IMR-90 (cell line): ENCODE results near the gene FBXL4. TPM values are rescaled to one million over a fixed set of nuclear protein-coding genes. Genes with fewer than 3 reads are reported as not detected.

Experiments used
- ATAC-seq: fragments of 200-7000 bp; cut with Tn5 transposase; 2 replicates; pipeline ENCODE4 v1.9.1; 2020; ENCODE audit warnings: low read depth, mild to moderate bottlenecking, moderate library complexity
- BruUV-seq: library from RNA; stranded (reverse); fragments of 400-500 nt; replicated peaks from 2 replicates; lab custom pipeline; 2021; lab: Mats Ljungman, UMichigan
- CTCF ChIA-PET: fragments of 300-600 bp; formaldehyde crosslinking; extraction: SDS; loops from one replicate; lab custom pipeline; 2021; ENCODE audit warnings: antibody characterized with exemption; lab: Yijun Ruan, JAX
- POLR2A ChIA-PET: fragments of 300-600 bp; sonication (Branson Sonifier 250); formaldehyde crosslinking; loops from one replicate; lab custom pipeline; 2022; ENCODE audit warnings: antibody characterized with exemption; ENCODE audit not compliant: unreplicated experiment; lab: Charles Lee
- DNase-seq: peaks from one replicate; pipeline ENCODE4 v3.0.0; 2013
- H2AFZ ChIP-seq: replicated peaks from 2 replicates; pipeline ENCODE3; 2013; ENCODE audit warnings: low read length, mild to moderate bottlenecking; ENCODE audit not compliant: poor library complexity
- H2AK5ac ChIP-seq: 2 replicates; pipeline ENCODE4 v1.6.1; 2013; ENCODE audit warnings: low read depth, low read length, inconsistent platforms
- H2AK9ac ChIP-seq: replicated peaks from 2 replicates; pipeline ENCODE3; 2013; ENCODE audit warnings: mild to moderate bottlenecking, low read depth, low read length, moderate library complexity; ENCODE audit not compliant: poor library complexity
- H2BK120ac ChIP-seq: 2 replicates; pipeline ENCODE4 v1.6.1; 2013; ENCODE audit warnings: low read depth, low read length, inconsistent platforms
- H2BK15ac ChIP-seq: 3 replicates; pipeline ENCODE4 v1.6.1; 2013; ENCODE audit warnings: low read depth, low read length, inconsistent platforms
- H2BK20ac ChIP-seq: 2 replicates; pipeline ENCODE4 v1.6.1; 2013; ENCODE audit warnings: low read depth, mild to moderate bottlenecking, inconsistent platforms, low read length, moderate library complexity
- H2BK5ac ChIP-seq: 2 replicates; pipeline ENCODE4 v1.6.1; 2013; ENCODE audit warnings: mild to moderate bottlenecking, low read depth, low read length, inconsistent platforms; ENCODE audit not compliant: poor library complexity, severe bottlenecking
- H3K14ac ChIP-seq: replicated peaks from 2 replicates; pipeline ENCODE4 v1.6.1; 2013; ENCODE audit warnings: low read depth, low read length, inconsistent platforms
- H3K18ac ChIP-seq: 2 replicates; pipeline ENCODE4 v1.6.1; 2013; ENCODE audit warnings: low read depth, low read length, control low read depth
- H3K23ac ChIP-seq: 2 replicates; pipeline ENCODE4 v1.6.1; 2013; ENCODE audit warnings: low read depth, low read length, inconsistent platforms
- H3K27ac ChIP-seq: 2 replicates; pipeline ENCODE4 v1.5.1; 2013; ENCODE audit warnings: mild to moderate bottlenecking, control low read depth, low read length; ENCODE audit not compliant: insufficient read depth
- H3K27me3 ChIP-seq: 2 replicates; pipeline ENCODE4 v1.6.1; 2013; ENCODE audit warnings: low read length; ENCODE audit not compliant: control insufficient read depth, insufficient read depth
- H3K36me3 ChIP-seq: 2 replicates; pipeline ENCODE4 v1.6.1; 2013; ENCODE audit warnings: low read length, mixed read lengths; ENCODE audit not compliant: control insufficient read depth, insufficient read depth
- H3K4ac ChIP-seq: 2 replicates; pipeline ENCODE4 v1.6.1; 2013; ENCODE audit warnings: low read depth, low read length, inconsistent platforms
- H3K4me1 ChIP-seq: 2 replicates; pipeline ENCODE4 v1.6.1; 2013; ENCODE audit warnings: low read length, mixed read lengths; ENCODE audit not compliant: control insufficient read depth, insufficient read depth
- H3K4me2 ChIP-seq: 2 replicates; pipeline ENCODE4 v1.6.1; 2013; ENCODE audit warnings: low read depth, mild to moderate bottlenecking, control low read depth, low read length, moderate library complexity
- H3K4me3 ChIP-seq: 2 replicates; pipeline ENCODE4 v1.5.1; 2013; ENCODE audit warnings: low read depth, mild to moderate bottlenecking, control low read depth, low read length, moderate library complexity; ENCODE audit not compliant: insufficient read depth
- H3K56ac ChIP-seq: 2 replicates; pipeline ENCODE4 v1.6.1; 2013; ENCODE audit warnings: low read length, inconsistent platforms; ENCODE audit not compliant: insufficient read depth; ENCODE audit errors: extremely low read depth
- H3K79me1 ChIP-seq, 2 experiments: 2 replicates each; pipeline ENCODE4 v1.6.1; 2013; ENCODE audit warnings: low read length in 2 of 2, inconsistent platforms in 1 of 2, low read depth in 1 of 2
- H3K9ac ChIP-seq: 2 replicates; pipeline ENCODE4 v1.6.1; 2013; ENCODE audit warnings: low read depth, low read length, control low read depth
- H3K9me1 ChIP-seq: 2 replicates; pipeline ENCODE4 v1.6.1; 2013; ENCODE audit warnings: low read length, inconsistent platforms; ENCODE audit not compliant: insufficient read depth
- H3K9me3 ChIP-seq: 2 replicates; pipeline ENCODE4 v1.6.1; 2013; ENCODE audit warnings: low read length; ENCODE audit not compliant: control insufficient read depth, insufficient read depth
- H4K20me1 ChIP-seq: 2 replicates; pipeline ENCODE4 v1.6.1; 2013; ENCODE audit warnings: low read length, inconsistent platforms; ENCODE audit not compliant: insufficient read depth
- H4K5ac ChIP-seq: 2 replicates; pipeline ENCODE4 v1.6.1; 2013; ENCODE audit warnings: mild to moderate bottlenecking, low read depth, low read length, control low read depth
- H4K8ac ChIP-seq, 2 experiments: 2 replicates each; pipeline ENCODE4 v1.6.1; 2013; ENCODE audit warnings: low read depth in 2 of 2, low read length in 2 of 2, control low read depth in 1 of 2, inconsistent platforms in 1 of 2
- H4K91ac ChIP-seq: 2 replicates; pipeline ENCODE4 v1.6.1; 2013; ENCODE audit warnings: low read depth, low read length, inconsistent platforms; ENCODE audit not compliant: insufficient read depth
- BHLHE40 ChIP-seq: fragments of 150-350 bp; IDR thresholded peaks from 2 replicates; pipeline ENCODE4 v1.6.1; 2016; ENCODE audit warnings: mild to moderate bottlenecking, low read depth, low read length
- CEBPB ChIP-seq: IDR thresholded peaks from 2 replicates; pipeline ENCODE4 v1.6.1; 2012; ENCODE audit warnings: low read depth, low read length, improper control_type of control experiment
- CHD1 ChIP-seq: IDR thresholded peaks from 2 replicates; pipeline ENCODE4 v1.6.1; 2012; ENCODE audit warnings: low read depth, low read length, improper control_type of control experiment
- ELK1 ChIP-seq: fragments of 150-350 bp; IDR thresholded peaks from 2 replicates; pipeline ENCODE4 v1.6.1; 2016; ENCODE audit warnings: low read depth, mild to moderate bottlenecking, low read length, moderate library complexity, borderline replicate concordance
- FOS ChIP-seq: fragments of 150-350 bp; IDR thresholded peaks from 2 replicates; pipeline ENCODE4 v1.6.1; 2016; ENCODE audit warnings: low read depth, low read length
- MAFK ChIP-seq: IDR thresholded peaks from 2 replicates; pipeline ENCODE4 v1.6.1; 2012; ENCODE audit warnings: low read depth, low read length, improper control_type of control experiment
- MAZ ChIP-seq: IDR thresholded peaks from 2 replicates; pipeline ENCODE4 v1.6.1; 2012; ENCODE audit warnings: low read depth, mild to moderate bottlenecking, low read length, improper control_type of control experiment, moderate library complexity, borderline replicate concordance
- MXI1 ChIP-seq: IDR thresholded peaks from 2 replicates; pipeline ENCODE4 v1.6.1; 2012; ENCODE audit warnings: low read depth, mild to moderate bottlenecking, low read length, moderate library complexity, borderline replicate concordance
- POLR2A ChIP-seq: IDR thresholded peaks from 2 replicates; pipeline ENCODE4 v1.6.1; 2012; ENCODE audit warnings: mild to moderate bottlenecking, low read depth, low read length
- RAD21 ChIP-seq: IDR thresholded peaks from 2 replicates; pipeline ENCODE4 v1.6.1; 2012; ENCODE audit warnings: low read length, improper control_type of control experiment
- RCOR1 ChIP-seq: IDR thresholded peaks from 2 replicates; pipeline ENCODE4 v1.6.1; 2012; ENCODE audit warnings: mild to moderate bottlenecking, low read length, improper control_type of control experiment; ENCODE audit not compliant: insufficient replicate concordance
- RFX5 ChIP-seq: IDR thresholded peaks from 2 replicates; pipeline ENCODE4 v1.8.0; 2012; ENCODE audit warnings: low read depth, mild to moderate bottlenecking, low read length, moderate library complexity
- SMC3 ChIP-seq: fragments of 150-350 bp; IDR thresholded peaks from 2 replicates; pipeline ENCODE4 v1.6.1; 2016; ENCODE audit warnings: low read depth, mild to moderate bottlenecking, antibody characterized with exemption, low read length, moderate library complexity
- USF2 ChIP-seq: fragments of 150-350 bp; IDR thresholded peaks from 2 replicates; pipeline ENCODE4 v1.6.1; 2017; ENCODE audit warnings: mild to moderate bottlenecking, antibody characterized with exemption, low read length, low read depth
- WGBS, 2 experiments: methylation state at CpG; one replicate each; pipeline versions ENCODE4 v1.1.5 to v1.1.7; 2013; ENCODE audit warnings: missing lambda C conversion rate in 2 of 2; ENCODE audit not compliant: insufficient read length in 1 of 2; ENCODE audit errors: extremely low coverage in 2 of 2; 5-methylcytosine and 5-hydroxymethylcytosine counted together
- dilution Hi-C: fragments of 300-500 bp; cut with HindIII; formaldehyde crosslinking; loops from one replicate; pipeline ENCODE4 v1.14.3; 2018; ENCODE audit warnings: low sequenced_read_pairs; ENCODE audit not compliant: unreplicated experiment
- in situ Hi-C: fragments of 300-500 bp; cut with MboI; formaldehyde crosslinking; loops from 3 replicates; pipeline ENCODE4 v1.14.3; 2019; ENCODE audit warnings: low sequenced_read_pairs, inconsistent platforms, mixed read lengths
- intact Hi-C: fragments of 100-400 bp; cut with micrococcal nuclease; formaldehyde crosslinking; loops from 2 replicates; pipeline ENCODE4 v1.10.0; 2022
- polyA plus RNA-seq, 3 experiments: library from polyadenylated mRNA; depleted of rRNA; stranded (reverse); fragments of >200 nt; gene quantifications; 2 replicates each; pipeline ENCODE4 v1.2.3, GENCODE V29; 2012; ENCODE audit warnings: low replicate concordance in 1 of 3
- total RNA-seq: library from RNA; depleted of rRNA; stranded (reverse); fragments of >200 nt; gene quantifications from 2 replicates; pipeline ENCODE4 v1.2.3, GENCODE V29; 2012
- TF ChIP-seq, protein P1 (sequence below): conservative IDR thresholded peaks from 2 replicates; pipeline ENCODE4 v1.5.1; 2012; ENCODE audit warnings: mild to moderate bottlenecking, low read depth, low read length, improper control_type of control experiment

Gene FBXL4
- total and polyA plus RNA-seq, 2 of the 4 experiments (the other 2 are of a cell fraction) = 7.8 to 17.6 TPM

DNA sequence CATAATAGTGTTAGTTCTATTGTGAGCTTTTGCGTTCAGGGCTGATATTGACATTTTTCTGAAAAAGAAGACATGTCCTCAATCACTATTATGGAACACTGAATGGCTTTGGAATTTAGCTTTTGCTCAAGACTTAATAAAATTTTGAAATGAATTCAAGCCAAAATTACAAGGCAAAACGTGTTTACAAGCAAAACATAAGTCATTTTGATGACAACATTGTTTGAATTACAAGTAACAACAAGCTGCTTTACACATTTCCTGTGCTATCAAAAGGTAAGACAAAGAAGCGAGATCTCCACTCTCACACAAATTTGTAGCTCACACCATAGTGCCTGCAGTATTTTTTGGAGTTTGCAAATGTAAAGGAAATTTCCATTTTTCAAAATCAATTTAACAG lies 75.9 kb downstream of the FBXL4 start:
- intact Hi-C loops (no loop called here), in situ Hi-C loops (no loop called here), dilution Hi-C loops (no loop called here)
- Histone ChIP-seq H3K4me2 (no peak overlapping the region), H3K27me3 (no peaks in the 10 kb centered on the region), H4K8ac (no peak overlapping the region), H3K18ac (no peak overlapping the region), H3K56ac (no peak overlapping the region), H2AFZ (no peak overlapping the region), H2AK9ac (no peak overlapping the region), H2BK120ac (no peak overlapping the region), H2BK20ac (no peak overlapping the region), H3K36me3 (peaks cover 2% of the 10 kb centered on the region; the same call in 1 of the 2 replicates), H3K9me3 (no peaks in the 10 kb centered on the region), H4K91ac (no peak overlapping the region), H3K4me3 (no peak overlapping the region), H3K4me1 (no peaks in the 10 kb centered on the region), H4K5ac (no peak overlapping the region), H3K9ac (no peak overlapping the region), H3K4ac (no peak overlapping the region), H3K23ac (no peak overlapping the region), H3K9me1 (0 out of 2 replicates have a peak, but pooled peaks cover 2% of the 10 kb centered on the region), H2BK15ac (no peak overlapping the region), H3K27ac (no peak overlapping the region), H3K14ac (no peak overlapping the region), H3K79me1 (peaks cover 0 to 3% of the 10 kb centered on the region in 2 experiments; a peak in 1 of 4 replicates), H2BK5ac (no peak overlapping the region), H4K20me1 (no peaks in the 10 kb centered on the region), H2AK5ac (no peak overlapping the region)
- no peak for ATAC-seq
- TF ChIP-seq SMC3 (no peak), POLR2A (no peak), RCOR1 (no peak), RFX5 (no peak), MAFK (no peak), FOS (no peak), USF2 (no peak), CHD1 (no peak), RAD21 (no peak), MXI1 (no peak), BHLHE40 (no peak), CEBPB (no peak), ELK1 (no peak), MAZ (no peak)
- TF ChIP-seq, protein P1, sequence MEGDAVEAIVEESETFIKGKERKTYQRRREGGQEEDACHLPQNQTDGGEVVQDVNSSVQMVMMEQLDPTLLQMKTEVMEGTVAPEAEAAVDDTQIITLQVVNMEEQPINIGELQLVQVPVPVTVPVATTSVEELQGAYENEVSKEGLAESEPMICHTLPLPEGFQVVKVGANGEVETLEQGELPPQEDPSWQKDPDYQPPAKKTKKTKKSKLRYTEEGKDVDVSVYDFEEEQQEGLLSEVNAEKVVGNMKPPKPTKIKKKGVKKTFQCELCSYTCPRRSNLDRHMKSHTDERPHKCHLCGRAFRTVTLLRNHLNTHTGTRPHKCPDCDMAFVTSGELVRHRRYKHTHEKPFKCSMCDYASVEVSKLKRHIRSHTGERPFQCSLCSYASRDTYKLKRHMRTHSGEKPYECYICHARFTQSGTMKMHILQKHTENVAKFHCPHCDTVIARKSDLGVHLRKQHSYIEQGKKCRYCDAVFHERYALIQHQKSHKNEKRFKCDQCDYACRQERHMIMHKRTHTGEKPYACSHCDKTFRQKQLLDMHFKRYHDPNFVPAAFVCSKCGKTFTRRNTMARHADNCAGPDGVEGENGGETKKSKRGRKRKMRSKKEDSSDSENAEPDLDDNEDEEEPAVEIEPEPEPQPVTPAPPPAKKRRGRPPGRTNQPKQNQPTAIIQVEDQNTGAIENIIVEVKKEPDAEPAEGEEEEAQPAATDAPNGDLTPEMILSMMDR = no peak
- no peak for DNase-seq
- no CpG with 5 or more reads among the region's 3 CpGs for WGBS, 2 experiments
- ChIA-PET CTCF (interaction anchor here (0.7 kb wide), 1 partner anchor 24 kb away, joined by 3 read pairs; no protein-coding TSS in a partner anchor), POLR2A (no interaction called here)
- no TSS peak for BruUV-seq
